KG1 (cell line): Measurements from ENCODE around the gene HSPA1A.

ENCODE experiments used
- DNase-seq: peaks from one replicate; lab custom pipeline; 2025; lab: John Stamatoyannopoulos, UW

HSPA1A gene

DNA sequence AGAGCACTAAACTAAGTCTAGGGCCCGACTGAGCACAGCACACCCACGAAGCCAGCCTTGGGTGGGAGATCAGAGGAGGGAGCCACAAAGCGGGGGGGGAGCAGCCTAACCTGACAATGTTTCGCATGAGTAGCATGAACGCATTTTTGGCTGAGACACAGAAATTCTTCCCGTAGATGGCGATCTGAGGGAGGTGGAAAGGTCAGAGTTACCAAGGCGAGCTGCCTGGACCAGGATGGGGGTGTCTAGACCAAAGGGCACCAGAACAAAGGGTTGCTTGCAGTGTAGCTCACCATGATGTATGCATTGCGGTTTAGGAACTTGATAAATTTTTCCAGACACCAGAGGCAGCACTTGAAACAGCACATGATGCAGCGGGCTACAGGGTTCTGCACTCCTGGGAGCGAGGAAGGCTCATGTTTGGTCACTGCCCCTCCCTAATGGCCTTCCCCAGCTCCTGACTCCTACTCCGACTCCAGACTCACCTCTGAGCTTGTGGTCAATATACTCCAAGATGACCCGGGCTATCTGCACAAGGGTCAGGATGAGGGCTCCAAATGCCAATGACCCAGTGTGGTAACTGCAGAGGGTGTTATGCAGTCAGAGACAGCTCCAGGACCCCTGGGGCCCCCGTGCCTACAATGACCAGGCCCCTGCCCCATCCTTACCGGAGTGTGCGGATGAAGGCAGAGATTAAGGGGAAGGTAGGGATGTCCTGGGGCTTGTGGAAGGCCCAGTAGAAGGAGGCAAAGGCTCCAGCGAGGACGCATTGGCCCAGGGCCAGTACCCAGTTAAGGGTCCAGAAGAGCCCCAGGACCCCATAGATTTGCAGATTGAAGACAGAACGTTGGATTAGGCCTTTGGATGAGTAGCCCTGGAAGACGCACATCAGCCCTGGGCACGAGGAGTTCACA is 50.1 kb downstream of the HSPA1A start:
- no peak for DNase-seq
